GM21515 (cell line): Measurements from ENCODE around the gene CCSER1.
"Not testable (repeated sequence)": the region's sequence is repeated elsewhere in the genome, so short reads cannot be mapped to it uniquely, and the experiment has no call there.

Source experiments
- ATAC-seq: cut with Tn5 transposase; IDR thresholded peaks from one replicate; pipeline ENCODE4 v1.9.1; 2021; ENCODE audit not compliant: unreplicated experiment

Gene CCSER1

DNA sequence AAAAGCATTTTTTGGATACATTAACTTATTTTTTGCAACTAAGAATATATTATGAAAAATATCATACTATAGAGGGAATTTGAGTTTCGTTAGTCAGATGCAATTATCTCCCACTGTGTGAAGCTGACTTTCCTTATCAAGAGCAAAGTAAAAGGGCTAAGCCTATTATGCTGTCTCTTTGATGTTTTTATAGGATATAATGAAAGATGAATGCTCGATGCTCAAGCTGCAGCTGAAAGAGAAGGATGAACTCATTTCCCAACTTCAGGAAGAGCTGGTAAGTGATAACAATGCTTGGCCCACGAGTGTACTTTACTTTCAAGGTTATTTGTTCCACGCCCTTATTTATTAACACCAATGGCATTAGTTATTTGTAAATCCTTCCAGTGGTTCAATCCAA lies 688.4 kb downstream of the CCSER1 start:
- ATAC-seq = no peak

DNA sequence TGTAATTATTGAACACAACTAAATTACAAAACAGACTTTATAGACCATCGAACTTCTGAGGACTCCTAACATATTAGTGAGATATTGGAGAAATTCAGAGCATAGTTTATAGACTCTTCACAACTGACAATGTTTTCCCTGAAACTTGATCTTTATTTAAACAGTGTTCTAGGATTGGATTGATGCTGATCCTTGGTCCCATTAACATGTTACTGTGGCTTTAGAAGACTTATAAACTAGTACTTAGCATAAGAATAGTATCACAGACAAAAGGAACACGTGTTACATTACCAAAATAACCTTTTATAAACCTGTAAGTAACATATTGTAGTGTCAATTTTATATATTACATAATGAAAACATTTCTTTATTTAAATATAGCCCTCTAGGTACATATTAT lies 689.6 kb downstream of the CCSER1 start:
- no peak for ATAC-seq

DNA sequence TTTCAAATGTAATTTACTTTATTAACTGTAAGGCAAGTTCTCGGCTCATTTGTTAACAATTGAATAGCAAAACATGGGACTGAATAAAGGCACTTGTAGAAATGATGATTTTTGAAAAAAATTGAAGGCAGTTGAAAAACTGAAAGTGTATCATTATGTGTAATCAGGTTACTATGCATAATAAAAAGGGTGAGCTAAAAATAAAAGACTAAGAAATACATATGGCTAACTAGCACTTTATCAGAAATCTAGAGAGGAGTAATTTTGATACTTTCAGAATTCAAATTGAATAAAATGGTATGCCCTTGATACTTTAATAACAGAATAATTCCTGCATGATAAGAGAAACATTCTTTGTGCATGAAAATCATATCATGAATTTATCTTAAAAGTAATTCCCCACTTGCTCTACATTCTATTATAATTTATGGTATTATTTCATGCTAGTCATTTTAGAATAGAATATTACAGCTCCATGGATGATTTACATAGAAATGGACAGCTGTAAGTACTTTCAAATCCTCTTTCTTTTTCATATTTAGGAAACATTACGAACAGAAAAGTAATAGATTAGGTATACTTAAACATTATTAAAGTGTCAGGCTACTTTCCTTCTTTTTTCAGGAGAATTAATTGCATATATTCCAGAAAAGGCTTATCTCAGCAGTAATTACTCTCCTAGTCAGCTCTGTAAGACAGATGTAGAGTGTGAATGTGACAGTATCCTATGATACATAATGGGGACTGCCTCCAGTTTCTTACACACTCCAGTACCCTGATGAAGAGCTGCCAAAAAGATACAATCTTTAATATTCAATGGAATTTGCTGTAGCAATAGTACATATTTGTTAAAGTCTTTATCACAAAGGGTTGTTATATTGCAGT lies 697.3 kb downstream of the CCSER1 start:
- no peak for ATAC-seq

DNA sequence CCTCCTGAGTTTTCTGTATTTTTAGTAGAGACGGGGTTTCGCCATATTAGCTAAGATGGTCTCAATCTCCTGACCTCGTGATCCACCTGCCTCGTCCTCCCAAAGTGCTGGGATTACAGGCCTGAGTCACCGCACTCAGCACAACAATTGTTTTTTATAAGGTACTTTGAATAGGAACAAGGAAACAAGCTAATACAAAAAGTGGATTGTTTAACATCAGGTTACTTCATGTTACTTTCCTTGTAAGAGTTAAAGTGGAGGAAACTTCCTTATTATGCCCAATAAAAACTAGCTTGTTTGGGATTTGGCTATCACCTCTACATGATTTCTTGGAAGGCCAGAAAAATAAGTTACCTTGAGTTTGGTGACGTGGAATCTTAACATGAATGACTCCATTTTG lies 698.7 kb downstream of the CCSER1 start:
- no peak for ATAC-seq

DNA sequence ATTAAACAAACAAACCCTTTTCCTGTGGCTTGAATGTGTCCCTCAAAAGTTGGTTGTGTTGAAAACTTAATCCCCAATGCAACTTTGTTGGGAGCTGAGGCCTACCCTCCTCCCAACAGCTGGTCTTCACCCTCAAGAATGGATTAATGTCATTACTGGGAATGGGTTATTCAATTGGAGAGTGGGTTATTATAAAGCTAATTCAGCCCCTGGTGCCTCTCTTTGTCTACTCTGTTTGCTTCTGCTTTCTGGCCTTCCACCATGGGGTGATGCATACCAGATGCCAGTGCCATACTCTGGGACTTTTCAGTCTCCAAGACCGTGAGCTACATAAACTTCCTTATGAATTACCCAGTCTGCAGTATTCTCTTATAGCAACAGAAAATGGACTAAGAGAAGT lies 706.5 kb downstream of the CCSER1 start:
- ATAC-seq = no peak

DNA sequence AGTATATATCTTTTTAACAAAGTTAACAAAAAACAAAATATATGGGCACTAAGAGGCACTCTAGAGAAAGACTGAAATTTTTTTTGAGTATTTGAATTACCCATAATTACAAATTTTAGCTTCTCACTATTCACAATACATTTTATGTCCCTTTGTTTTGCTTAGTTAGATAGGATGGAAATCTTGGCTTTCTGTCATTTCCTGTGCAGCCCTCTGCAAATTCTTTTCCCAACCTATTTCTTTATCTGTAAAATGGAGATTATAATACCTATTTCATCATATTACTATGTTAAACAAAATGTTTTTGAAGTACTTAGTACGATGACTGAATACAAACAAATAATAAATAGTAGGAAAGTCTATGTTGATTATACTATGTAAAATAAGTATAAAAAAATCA lies 710.0 kb downstream of the CCSER1 start:
- ATAC-seq = no peak

DNA sequence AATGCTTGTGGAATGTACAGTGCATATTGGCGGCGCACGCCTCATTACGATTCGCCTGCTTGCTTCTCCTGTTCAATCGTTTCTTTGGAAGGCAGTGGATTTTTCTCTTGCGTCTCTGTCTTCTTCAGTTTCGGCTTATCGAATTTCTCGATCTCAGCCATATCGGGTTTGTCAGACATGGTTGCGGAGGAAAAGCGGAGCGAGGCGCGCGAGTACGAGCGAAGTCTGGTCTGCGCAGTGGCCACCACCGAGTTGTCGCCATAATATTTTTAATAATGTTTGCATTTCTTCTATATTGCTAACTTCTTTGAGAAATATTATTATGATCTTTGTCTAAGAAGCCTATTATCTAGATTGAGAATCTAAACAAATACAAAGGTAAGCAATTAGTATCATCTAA lies 711.7 kb downstream of the CCSER1 start:
- ATAC-seq = not testable (repeated sequence)

DNA sequence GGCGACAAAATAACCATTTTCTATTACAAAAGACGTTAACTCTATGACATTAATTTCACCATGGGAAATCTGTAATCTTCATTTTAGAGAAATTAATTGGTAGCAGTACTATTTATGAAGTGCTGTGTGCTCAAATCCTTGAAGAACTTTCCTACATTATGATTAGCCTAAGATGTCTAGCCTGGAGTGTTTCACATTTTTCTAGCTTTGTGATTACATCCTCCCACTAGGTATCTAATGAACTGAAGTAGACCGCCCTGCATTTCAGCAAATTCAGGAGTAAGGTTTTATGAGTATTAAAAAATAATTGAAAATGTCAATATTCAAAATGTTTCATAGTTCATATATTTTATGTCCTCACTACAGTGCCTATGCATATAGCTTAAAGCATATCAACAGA lies 713.1 kb downstream of the CCSER1 start:
- ATAC-seq = no peak

DNA sequence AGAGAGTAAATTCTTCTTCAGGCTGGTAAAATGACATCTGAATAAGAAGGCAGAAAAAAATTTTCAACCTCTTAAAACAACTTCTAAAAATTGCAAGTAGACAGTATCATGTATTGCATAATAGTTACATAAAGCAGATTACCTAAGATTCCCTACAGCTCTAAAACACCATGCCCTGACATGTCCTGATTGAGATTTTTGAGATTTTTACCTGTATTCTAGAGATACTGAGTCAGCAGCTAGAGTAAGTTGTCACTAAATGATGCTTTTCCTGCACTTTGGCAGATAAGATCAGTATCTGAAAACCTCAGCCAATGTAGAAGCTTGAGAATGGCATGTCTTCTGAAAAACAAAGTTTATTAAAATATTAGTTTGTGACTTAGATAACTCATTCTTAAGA lies 713.6 kb downstream of the CCSER1 start:
- ATAC-seq = no peak

DNA sequence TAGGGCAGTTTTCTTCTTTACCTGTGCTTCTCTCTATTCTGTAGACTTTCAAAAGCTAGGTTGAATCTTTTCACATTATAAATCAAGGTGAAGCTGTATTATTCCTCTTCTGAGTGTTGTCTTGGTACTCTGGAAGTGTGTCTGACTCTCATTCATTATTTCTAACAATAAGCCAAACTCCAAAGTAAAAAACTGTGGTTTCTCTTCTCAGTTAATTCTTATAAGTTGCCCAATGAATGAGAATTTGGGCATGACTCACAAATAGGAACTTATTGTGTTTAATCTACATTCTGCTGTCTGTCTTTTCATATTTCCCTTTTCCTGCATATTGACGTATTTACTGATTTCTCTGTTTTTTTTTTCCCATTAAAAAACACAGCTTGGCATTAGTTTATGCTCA lies 714.5 kb downstream of the CCSER1 start:
- ATAC-seq = no peak

DNA sequence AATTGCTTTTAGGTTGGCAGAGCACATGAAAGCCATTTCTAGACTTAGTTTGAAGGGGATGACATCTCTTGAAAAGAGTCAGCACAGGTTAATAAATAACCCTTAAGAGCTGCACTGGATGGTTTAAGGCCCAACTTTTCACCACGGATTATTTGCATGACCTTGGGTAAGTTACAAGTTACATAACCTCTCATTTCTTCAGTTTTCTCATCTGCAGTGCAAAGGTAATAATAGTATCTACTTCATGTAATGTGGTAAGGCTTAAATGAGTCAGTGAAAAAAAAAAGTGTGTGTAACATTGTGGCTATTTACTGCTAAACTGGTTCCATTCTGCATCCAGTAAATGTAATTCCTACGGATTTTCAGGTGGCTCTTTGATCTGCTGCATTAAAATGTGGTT lies 715.8 kb downstream of the CCSER1 start:
- peak; percentile 98 for ATAC-seq

DNA sequence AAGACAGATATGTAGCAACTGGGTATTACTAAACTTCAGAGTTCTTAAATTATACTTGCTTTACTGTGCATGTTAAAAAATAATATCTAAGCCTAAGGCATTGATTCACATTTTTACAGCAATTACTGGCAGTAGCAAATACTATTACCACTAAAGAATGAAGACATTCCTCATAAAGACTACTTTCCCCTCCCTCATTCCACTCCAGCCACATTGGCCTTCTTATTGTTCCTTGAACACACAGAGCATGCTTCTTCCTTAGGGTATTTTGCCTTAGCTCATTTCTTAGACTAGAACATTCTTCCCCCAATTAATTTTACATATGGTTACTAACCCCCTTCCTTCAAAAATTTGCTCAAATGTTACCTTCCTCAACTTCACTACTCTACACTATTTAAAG lies 717.0 kb downstream of the CCSER1 start:
- no peak for ATAC-seq

DNA sequence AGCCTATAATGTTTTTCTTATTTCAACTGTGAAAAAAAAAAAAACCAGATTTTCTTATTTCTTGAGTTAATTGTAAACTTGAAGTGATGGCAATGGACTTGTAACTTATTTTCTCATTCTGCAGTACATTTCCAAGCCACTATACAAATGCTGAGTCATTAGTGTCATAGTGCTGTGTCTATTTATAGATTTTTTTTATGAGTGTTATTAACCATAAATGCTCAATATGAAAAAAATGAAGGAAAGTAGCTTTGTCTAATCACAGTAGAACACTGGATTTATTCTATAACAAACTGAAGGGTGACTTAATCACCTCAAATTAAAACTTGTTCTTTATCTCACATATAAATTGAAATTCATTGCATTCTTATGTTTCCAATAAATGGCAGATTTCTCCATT lies 718.6 kb downstream of the CCSER1 start:
- ATAC-seq = no peak

DNA sequence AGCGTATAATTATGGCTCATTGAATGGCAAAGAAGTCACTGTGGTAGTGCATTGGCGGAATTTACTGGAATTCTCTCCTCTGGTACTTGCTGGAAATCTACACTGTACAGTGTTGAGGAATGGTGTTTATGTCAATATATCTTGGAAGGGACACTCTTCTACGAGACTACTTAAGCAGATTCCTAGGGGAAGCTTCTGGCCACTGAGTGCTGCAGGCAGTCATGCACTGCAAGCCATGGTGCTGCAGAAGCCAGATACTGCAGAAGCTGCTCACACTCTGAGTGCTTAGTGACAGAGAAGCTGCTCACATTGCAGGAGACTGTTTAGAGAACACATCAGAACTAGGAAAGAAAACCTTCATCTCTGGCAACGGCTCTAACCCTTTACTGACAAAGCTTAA lies 725.0 kb downstream of the CCSER1 start:
- no peak for ATAC-seq

DNA sequence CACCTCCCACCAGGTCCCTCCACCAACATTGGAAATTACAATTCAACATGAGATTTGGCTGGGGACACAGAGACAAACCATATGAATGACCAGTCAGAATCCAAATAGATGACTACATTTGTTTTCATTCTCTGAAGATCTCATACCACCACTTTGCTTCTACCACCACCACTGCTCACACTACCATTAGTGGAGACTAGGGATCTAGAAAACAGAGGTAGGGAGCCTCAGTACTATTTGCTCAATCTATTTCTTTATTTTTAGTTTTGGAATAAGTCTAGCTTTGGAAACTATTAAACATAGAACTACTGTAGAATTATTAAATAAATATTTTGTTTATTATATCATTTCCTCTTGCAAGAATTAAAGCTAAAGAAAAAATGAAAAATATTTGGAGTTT lies 727.9 kb downstream of the CCSER1 start:
- ATAC-seq = no peak

DNA sequence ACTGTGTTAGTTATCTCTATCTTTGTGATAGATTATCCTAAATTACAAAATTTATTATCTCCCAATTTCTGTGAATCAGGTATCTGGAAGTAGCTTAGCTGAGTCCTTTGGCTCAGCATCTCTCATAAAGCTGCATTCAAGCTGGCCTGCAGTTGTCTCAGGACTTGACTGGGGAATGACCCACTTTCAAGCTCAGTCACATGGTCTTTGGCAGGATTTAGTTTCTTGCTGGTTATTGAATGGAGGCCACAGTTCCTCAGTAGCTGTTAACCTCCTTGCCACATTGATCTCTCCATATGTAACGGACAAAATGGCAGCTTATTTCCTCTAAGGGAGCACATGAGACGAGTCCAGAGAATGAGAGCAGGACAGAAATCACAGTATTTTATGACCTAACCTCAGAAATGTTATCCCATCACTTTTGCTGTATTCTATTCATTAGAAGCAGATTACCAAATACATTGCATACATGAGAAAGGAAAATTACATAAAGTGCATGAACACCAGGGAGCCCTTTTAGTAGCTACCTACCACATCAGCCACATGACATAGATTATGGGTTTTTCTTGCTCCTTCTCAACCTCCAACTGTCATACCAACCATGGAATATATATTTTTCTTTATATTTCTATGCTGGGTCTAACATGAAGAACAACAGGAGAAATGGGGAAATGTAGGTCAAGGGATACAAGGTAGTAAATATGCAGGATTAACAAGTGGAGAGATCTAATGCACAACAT lies 730.1 kb downstream of the CCSER1 start:
- no peak for ATAC-seq

DNA sequence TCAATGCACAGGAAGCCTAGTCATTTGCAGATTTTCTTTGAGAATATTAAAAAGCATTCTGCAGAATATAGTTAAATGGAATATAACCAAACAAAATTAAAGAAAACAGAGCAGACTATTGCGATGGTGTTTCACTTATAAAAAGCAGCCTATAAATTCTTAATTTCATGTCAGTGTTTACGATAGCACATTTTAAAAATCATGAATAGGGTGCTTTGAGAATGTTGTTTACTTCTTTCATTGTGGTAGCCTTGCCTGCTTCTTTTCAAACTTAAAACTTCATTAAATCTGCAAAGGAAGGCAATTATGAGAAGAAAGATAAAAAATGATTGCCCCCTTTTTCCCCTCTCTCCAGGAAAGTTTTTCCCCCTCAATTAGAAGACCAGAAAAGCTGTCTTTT lies 748.6 kb downstream of the CCSER1 start:
- no peak for ATAC-seq

DNA sequence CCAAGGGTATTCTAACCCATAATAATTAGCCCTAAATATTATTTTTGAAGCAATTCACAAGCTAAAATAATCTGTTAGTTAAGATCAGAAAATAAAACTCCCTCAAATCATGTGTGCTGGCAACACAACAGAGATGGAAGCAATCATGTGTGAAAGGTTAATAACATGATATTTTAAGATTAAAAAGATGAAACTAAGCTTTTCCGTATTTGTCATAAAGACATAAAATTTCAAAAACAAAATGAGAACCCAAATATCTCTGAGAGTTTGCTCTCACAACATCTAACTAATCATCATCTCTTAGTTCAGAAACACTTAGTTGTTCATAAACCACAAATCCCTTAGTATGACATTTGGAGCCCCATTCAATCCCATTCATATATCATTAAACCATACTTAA lies 749.1 kb downstream of the CCSER1 start:
- ATAC-seq = no peak

DNA sequence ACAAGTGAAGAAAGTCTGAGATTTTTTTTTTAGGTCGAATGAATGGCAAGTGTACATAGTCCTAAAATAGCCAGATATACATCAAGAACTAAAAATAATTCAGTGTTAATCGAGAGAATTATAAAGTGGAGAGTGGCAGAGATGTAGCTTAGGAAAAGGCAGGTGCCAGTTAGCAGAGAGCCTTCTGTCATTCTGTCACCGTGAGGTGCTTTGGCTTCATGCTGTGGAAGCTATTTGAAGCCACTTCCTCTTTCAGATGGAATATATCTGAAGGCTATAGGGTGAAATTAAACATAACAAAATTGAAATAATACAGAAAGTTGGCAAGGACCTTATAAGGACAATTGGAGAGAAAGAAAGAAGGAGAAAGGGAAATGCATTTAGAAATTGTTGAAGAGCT lies 756.3 kb downstream of the CCSER1 start:
- no peak for ATAC-seq

DNA sequence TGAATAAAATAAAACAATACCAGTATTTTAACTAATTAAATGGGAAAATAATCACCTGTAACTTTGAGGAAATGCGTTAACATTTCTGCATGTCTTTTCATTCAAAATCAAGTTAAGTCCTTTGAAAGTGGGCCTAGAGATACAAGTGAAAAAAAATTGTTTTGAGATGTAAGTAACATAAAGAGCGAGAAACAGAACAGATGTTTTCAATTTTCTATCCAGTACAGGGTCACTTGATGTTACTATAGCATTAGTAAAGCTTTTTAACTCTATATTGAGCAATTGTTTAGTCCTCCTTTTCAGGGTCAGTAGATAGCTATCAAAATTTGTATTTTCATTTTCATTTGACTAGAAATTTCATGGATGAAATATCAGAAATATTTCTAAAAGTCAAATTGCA lies 761.4 kb downstream of the CCSER1 start:
- no peak for ATAC-seq

DNA sequence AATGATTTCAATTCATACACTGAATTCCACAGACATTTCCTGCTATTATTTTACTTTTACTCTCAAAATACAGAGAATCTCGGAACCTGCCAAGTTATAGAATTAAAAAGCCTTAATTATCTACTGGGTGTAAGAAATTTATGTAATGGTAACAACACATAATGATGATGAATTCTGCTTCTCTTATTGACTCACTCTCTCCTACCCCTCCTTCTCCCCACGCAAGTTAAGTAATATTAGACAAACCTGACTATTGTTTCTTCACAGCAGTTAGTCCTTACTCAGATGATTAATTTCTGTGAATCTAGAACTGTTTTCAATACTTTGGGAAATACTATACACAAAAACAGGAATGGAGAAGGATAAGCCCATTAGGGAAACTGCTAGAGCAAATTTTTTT lies 762.0 kb downstream of the CCSER1 start:
- ATAC-seq = no peak

DNA sequence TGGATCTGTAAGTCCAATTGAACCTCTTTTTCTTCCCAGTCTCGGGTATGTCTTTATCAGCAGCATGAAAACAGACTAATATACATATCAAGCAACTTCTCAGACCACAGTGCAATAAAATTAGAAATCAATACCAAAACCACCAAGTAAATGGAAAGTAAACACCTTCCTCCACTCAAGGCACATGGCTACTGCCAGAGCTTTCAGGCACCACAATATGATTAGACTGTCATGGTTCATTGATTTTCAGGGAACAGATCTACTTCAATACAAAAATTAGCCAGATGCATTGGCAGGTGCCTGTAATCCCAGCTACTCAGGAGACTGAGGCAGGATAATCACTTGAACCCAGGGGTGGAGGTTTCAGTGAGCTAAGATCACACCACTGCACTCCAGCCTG lies 776.2 kb downstream of the CCSER1 start:
- ATAC-seq = not testable (repeated sequence)
